Adrenal gland (tissue), 12 donors: ENCODE data around the gene PDRG1. TPM values are rescaled to one million over a fixed set of nuclear protein-coding genes. Genes with fewer than 3 reads are reported as not detected.

ENCODE experiments used
- DNase-seq, 7 donors: peaks; one replicate each; pipeline ENCODE4 v3.0.0-alpha.2; 2019 to 2020
- H3K27ac ChIP-seq, 5 donors: fragments of 200-600 bp; sonication (generic) in 4 of 5; 1 replicate in 3 of 5; 2 replicates in 2 of 5; pipeline versions ENCODE4 v1.5.1 to v1.8.0; 2016 to 2020; ENCODE audit warnings: mild to moderate bottlenecking in 1 of 5
- H3K27me3 ChIP-seq: fragments of 200-600 bp; 2 replicates; pipeline ENCODE4 v1.8.0; 2021
- H3K36me3 ChIP-seq, 2 donors: fragments of 200-600 bp; replicated peaks in 1 of 2; 1 replicate in 1 of 2; 2 replicates in 1 of 2; pipeline versions ENCODE4 v1.5.1 to v1.8.0; 2018 to 2022
- H3K4me1 ChIP-seq, 2 donors: fragments of 200-600 bp; replicated peaks in 1 of 2; 1 replicate in 1 of 2; 2 replicates in 1 of 2; pipeline versions ENCODE4 v1.5.1 to v1.8.0; 2018 to 2021
- H3K4me3 ChIP-seq, 4 donors: fragments of 200-600 bp; sonication (generic) in 3 of 4; one replicate each; pipeline ENCODE4 v1.5.1; 2016 to 2018
- H3K9me3 ChIP-seq, 3 donors: fragments of 200-600 bp; sonication (generic) in 1 of 3; replicated peaks in 1 of 3; 1 replicate in 2 of 3; 2 replicates in 1 of 3; pipeline versions ENCODE4 v1.5.1 to v1.8.0; 2016 to 2021
- POLR2A ChIP-seq, 2 donors: fragments of 450-650 bp; IDR thresholded peaks; one replicate each; pipeline ENCODE4 v1.6.1; 2017; ENCODE audit warnings: antibody characterized with exemption in 2 of 2, mild to moderate bottlenecking in 2 of 2, moderate library complexity in 1 of 2
- WGBS, 4 donors: extraction: QIAGEN DNeasy Blood & Tissue Kit in 2 of 4; methylation state at CpG; one replicate each; pipeline versions ENCODE4 v1.1.5 to v1.1.7; 2013 to 2017; 5-methylcytosine and 5-hydroxymethylcytosine counted together
- intact Hi-C, 2 donors: fragments of 100-400 bp; cut with DNase I; formaldehyde crosslinking; loops; one replicate each; pipeline versions ENCODE4 v1.14.1 to v1.15.0; 2022 to 2023
- polyA plus RNA-seq, 3 donors: library from polyadenylated mRNA; stranded (reverse); fragments of 200-250 nt in 2 of 3; fragments of 350-450 nt in 1 of 3; fragmentation: Illumina TruSeq in 1 of 3; extraction: RNeasy Lipid Tissue Mini Kit (QIAGEN cat#74804) in 1 of 3; gene quantifications; one replicate each; pipeline ENCODE4 v1.2.3, GENCODE V29; 2013 to 2014
- total RNA-seq, 9 donors: library from RNA; depleted of rRNA in 4 of 9; stranded (reverse); fragments of >200 nt in 4 of 9; fragments of 120-200 nt in 1 of 9; fragmentation: NEBNext Ultra II Directional in 1 of 9; extraction: Animal tissue kit (Norgen Biotek cat#: 25700) in 1 of 9; gene quantifications; one replicate each; pipeline versions ENCODE4 v1.1.0 to v1.2.4, GENCODE V29; 2013 to 2023
- TF ChIP-seq, protein P1 (sequence below), 6 experiments: fragments of 450-650 bp in 4 of 6; fragments of 200-600 bp in 2 of 6; sonication (generic) in 1 of 6; IDR thresholded peaks; 1 replicate in 5 of 6; 2 replicates in 1 of 6; pipeline versions ENCODE4 v1.5.1 to v1.8.0; 2016 to 2021; ENCODE audit warnings: antibody characterized with exemption in 6 of 6, mild to moderate bottlenecking in 2 of 6, moderate library complexity in 1 of 6
- donor health status: healthy with polysubstance abuse.
- donor health status: Bipolar disorder and iron deficiency.
- donor health status: DM: yes; HTN: yes; CAD: no.
- donor health status: DM: no; HTN: no; CAD: no.
- donor health status: DM: no; HTN: no; CAD: no.
- donor health status: DM: yes; HTN: yes; CAD: no.

PDRG1 gene
- total and polyA plus RNA-seq, 12 donors: 5.1 to 27.5 (median 14.2) TPM

DNA sequence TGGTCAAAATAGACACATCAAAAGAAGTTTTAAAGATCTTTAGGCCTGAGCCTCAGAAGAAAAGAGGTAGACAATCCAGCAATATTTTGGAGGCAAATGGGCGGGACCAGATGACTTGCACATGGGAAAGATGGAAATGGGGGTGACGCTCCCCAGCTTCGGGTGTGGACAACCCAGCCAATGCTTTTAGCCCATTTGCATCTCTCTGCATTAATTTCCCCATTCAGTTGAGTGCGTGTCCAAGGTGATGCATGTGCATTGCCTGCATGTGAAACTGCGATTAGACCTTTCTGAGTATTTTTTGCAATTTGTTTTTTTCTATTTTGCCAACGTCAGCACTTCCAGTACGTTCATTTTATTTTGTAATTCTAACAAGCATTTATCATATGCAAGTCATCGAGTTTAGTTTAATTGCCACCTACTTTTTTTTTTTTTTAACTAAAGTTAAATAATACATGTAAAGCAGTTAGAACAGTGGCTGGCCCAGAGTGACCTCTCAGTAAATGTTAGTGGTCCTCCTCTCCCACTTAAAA lies 24.2 kb downstream of the PDRG1 start:
- no peaks in the 10 kb centered on the region for H3K36me3 ChIP-seq
- H3K4me1 ChIP-seq: no peaks in the 10 kb centered on the region
- no peak overlapping the region for H3K27ac ChIP-seq
- H3K9me3 ChIP-seq: no peaks in the 10 kb centered on the region
- no peak for TF ChIP-seq POLR2A (IDR thresholded peaks at IDR 0.05)
- intact Hi-C loops: no loop called here
- DNase-seq: no peak
- H3K4me3 ChIP-seq: no peak overlapping the region
- no peaks in the 10 kb centered on the region for H3K27me3 ChIP-seq
- 71 to 79% (median 74%) methylated on average over 8 of the region's 8 CpGs for WGBS, 4 donors

DNA sequence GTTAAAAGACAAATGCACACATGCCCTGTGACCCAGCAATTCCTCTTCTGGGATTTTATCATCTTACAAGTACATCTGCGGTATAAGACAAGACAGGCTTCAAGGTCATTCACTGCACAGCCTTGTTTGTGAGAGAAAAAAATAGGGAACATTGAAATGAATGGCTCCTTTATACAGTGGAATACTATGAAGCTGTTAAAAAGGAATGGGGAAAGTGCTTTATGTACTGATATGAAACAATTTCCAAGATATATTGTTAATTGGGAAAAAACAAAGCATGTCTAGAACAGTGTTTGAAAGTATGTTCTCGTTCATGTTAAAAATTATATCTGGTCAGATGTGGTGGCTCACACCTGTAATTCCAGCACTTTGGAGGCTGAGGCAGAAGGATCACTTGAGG lies 25.4 kb downstream of the PDRG1 start:
- intact Hi-C loops: no loop called here
- no peaks in the 10 kb centered on the region for H3K4me1 ChIP-seq
- 64 to 80% (median 66%) methylated on average over 2 of the region's 2 CpGs for WGBS, 4 donors

DNA sequence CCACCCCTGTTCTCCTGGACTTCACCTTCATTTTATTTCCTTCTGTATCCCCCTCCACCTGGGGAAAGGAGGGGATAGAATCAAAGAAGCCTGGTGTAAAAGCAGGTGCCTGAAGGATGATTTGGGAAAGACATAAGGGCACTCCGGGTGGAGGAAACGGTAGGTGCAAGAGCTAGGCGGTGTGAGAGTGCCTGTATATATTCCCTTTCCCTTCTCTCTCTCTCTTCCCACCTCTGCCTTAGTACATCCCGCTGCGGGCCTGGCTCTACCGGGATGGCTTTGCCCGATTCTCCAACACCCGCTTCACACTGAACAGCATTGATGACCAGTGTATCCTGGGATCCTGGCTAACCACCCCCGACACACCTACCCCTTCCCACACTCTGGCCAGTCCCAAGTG lies 26.2 kb downstream of the PDRG1 start:
- no peaks in the 10 kb centered on the region for H3K4me1 ChIP-seq
- WGBS, 4 donors: 63 to 76% (median 65%) methylated on average over 9 of the region's 9 CpGs
- TF ChIP-seq, protein P1, sequence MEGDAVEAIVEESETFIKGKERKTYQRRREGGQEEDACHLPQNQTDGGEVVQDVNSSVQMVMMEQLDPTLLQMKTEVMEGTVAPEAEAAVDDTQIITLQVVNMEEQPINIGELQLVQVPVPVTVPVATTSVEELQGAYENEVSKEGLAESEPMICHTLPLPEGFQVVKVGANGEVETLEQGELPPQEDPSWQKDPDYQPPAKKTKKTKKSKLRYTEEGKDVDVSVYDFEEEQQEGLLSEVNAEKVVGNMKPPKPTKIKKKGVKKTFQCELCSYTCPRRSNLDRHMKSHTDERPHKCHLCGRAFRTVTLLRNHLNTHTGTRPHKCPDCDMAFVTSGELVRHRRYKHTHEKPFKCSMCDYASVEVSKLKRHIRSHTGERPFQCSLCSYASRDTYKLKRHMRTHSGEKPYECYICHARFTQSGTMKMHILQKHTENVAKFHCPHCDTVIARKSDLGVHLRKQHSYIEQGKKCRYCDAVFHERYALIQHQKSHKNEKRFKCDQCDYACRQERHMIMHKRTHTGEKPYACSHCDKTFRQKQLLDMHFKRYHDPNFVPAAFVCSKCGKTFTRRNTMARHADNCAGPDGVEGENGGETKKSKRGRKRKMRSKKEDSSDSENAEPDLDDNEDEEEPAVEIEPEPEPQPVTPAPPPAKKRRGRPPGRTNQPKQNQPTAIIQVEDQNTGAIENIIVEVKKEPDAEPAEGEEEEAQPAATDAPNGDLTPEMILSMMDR (IDR thresholded peaks at IDR 0.05): no peak
- TF ChIP-seq POLR2A (IDR thresholded peaks at IDR 0.05): no peak
- H3K27me3 ChIP-seq: no peaks in the 10 kb centered on the region
- no peaks in the 10 kb centered on the region for H3K9me3 ChIP-seq
- no peak overlapping the region for H3K4me3 ChIP-seq
- H3K36me3 ChIP-seq: no peaks in the 10 kb centered on the region
- no peak for DNase-seq
- intact Hi-C loops: no loop called here
- H3K27ac ChIP-seq: no peak overlapping the region

More for the DNA sequence above, 25.4 kb downstream of the PDRG1 start:
- H3K9me3 ChIP-seq: no peaks in the 10 kb centered on the region
- no peak overlapping the region for H3K27ac ChIP-seq
- H3K36me3 ChIP-seq: no peaks in the 10 kb centered on the region
- TF ChIP-seq, protein P1 (IDR thresholded peaks at IDR 0.05): no peak
- no peak for TF ChIP-seq POLR2A (IDR thresholded peaks at IDR 0.05)
- DNase-seq: no peak
- no peak overlapping the region for H3K4me3 ChIP-seq
- H3K27me3 ChIP-seq: no peaks in the 10 kb centered on the region

DNA sequence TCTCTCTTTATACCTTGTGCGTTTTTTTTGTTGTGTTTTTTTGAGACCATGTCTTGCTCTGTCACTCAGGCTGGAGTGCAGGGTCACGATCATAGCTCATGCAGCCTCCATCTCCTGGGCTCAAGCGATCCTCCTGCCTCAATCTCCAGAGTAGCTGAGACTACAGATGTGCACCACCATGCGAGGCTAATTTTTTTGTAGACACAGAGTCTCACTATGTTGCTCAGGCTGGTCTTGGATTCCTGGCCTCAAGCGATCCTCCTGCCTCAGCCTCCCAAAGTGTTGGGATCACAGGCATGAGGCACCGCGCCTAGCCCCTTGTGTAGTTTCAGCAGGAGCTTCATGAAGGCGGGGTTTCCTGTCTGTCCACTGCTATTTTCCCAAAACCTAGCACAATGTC lies 27.3 kb downstream of the PDRG1 start:
- intact Hi-C loops: no loop called here
- H3K36me3 ChIP-seq: no peaks in the 10 kb centered on the region
- H3K4me1 ChIP-seq: no peaks in the 10 kb centered on the region
- H3K27ac ChIP-seq: no peak overlapping the region
- TF ChIP-seq, protein P1 (IDR thresholded peaks at IDR 0.05): no peak
- no peak for TF ChIP-seq POLR2A (IDR thresholded peaks at IDR 0.05)
- H3K27me3 ChIP-seq: no peaks in the 10 kb centered on the region
- 88 to 94% (median 92%) methylated on average over 8 of the region's 8 CpGs for WGBS, 4 donors
- no peaks in the 10 kb centered on the region for H3K9me3 ChIP-seq
- H3K4me3 ChIP-seq: no peak overlapping the region
- DNase-seq: no peak
